ENCODE results near the gene DMXL1.

DMXL1 gene, protein sequence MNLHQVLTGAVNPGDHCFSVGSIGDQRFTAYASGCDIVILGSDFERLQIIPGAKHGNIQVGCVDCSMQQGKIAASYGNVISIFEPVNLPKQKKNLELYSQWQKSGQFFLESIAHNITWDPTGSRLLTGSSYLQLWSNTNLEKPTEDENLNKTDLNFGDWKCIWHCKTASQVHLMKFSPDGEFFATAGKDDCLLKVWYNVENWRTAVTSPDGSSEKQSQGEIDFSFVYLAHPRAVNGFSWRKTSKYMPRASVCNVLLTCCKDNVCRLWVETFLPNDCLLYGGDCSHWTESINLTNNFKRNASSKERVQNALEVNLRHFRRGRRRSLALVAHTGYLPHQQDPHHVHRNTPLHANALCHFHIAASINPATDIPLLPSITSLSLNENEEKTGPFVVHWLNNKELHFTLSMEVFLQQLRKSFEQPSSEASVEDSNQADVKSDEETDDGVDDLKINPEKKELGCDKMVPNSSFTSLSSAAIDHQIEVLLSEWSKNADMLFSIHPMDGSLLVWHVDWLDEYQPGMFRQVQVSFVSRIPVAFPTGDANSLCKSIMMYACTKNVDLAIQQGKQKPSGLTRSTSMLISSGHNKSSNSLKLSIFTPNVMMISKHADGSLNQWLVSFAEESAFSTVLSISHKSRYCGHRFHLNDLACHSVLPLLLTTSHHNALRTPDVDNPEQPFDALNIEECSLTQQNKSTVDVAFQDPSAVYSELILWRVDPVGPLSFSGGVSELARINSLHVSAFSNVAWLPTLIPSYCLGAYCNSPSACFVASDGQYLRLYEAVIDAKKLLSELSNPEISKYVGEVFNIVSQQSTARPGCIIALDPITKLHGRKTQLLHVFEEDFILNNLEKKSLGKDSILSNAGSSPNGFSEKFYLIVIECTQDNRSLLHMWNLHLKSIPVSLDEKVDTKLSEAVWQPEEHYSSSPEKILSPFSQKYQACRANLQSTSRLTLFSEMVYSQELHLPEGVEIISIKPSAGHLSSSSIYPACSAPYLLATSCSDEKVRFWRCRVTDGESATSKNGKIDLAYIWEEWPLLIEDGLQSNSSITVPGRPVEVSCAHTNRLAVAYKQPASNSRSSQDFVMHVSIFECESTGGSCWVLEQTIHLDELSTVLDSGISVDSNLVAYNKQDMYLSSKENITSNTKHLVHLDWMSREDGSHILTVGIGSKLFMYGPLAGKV (N-terminal part only)

DNA sequence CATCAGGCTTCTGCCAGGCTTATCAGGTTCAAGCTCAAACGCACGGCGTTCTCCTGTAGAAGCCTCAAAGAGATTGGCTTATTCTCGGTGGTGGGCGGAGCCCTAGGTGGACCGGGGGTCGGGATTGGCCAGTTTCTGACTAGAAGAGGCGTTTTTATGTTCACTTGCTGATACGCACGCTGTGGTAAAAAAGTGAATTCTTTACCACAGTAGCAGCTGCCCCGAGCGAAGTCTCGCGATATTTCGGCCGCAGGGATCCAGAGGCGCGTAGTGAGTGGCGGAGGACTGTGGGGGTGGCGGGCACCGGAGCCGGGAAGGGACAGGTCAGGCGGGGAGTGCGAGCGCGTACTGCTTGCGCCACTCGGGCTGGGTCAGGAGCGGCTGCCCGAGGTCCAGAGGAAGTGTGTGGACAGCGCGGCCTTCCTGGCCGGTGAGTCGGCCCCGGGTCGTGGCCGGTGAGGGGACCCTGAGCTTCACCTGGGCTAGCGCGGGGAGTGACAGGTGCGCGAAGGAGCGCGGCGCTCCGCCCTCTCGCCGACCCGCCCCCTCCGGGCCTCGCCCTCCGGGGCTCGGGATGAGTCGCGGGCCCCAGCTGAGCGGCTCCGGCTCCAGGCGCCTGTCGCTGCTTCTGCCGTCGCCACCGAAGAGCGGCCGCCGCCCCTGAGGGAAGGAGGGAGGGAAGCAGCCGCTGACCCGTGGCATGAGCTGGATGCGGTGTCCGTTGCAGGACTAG is at the start of gene DMXL1:
Gene DMXL1 (plus strand): TSS at position 260 of the 733 bp plus-strand sequence. CDS start 483 bp downstream, outside the sequence.
- DNase-seq = peak; percentile 94

DNA sequence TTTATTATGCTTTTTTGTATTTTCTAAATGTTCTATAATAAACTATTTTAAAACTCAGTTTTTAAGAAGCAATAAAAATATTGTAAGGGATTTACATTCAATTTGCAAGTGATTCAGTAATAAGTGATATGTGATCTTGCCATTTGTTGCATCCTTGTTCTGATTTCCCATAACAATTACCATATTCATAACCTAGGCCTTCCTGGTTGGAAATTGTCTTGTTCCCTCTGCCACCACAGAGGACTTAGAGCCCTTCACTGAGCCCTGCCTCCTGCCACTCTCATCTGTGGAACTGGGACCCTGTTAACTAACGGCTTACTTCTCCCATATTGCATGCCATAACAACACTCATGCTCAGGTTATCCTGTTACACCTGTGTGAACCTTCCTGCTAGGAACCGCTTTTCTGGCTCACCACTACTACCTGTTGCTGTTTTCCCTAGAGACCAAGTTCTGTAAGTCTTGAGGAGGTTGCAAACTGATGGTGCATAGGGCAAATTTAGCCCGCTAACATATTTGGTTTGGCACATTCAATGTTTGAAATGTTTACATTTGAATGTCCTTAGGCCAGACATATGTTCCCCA is 49.6 kb upstream of the DMXL1 start:
- no peak for DNase-seq

DNA sequence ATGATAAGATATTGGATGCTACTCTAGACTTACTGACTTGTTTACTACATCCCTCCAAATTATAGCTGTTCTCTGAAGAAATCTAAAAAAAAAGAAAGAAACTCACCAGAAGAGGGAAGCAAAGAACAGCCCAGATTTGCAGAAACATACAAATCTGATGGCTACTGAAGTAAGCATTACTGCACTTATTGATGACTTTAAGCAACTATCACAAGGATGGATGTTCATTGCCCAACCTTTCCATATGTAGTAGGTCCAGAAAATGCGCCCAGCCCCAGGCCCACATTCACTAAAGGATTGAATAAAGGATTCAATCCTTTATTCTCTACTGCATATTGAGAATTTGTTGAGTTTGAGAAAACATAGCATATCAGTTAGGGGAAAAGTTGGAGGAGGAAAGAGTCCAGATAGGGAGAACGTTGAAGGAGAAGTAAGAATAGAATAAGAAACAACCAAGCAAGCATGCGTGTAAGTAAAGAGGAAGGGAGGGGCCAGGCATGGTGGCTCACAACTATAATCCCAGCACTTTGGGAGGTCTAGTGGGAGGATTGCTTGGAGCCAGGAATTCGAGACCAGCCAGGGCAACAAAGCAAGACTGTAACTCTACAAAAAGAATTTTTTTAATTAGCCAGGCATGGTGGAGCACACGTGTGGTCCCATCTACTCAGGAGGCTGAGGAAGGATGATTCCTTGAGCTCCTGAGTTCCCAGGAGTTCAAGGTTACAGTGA is 48.7 kb upstream of the DMXL1 start:
- no peak for DNase-seq

DNA sequence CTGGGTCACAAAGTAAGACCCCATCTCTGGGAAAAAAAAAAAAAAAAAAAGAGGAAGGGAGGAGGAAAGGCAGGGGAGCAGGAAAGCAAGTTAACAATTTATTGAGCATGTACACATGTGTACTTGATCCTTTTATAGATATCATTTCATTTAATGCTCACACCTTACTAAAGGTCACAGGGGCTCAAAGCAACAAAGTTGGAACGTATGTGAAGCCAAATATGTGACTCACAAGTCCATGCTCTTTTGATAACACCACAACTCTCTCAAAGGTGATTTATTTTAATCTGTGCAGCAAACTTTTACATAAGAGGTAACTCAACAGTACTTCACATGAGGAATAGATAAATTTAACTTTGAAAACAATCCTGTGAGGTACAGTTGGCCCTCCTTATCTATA is 48.1 kb upstream of the DMXL1 start:
- no peak for DNase-seq

DNA sequence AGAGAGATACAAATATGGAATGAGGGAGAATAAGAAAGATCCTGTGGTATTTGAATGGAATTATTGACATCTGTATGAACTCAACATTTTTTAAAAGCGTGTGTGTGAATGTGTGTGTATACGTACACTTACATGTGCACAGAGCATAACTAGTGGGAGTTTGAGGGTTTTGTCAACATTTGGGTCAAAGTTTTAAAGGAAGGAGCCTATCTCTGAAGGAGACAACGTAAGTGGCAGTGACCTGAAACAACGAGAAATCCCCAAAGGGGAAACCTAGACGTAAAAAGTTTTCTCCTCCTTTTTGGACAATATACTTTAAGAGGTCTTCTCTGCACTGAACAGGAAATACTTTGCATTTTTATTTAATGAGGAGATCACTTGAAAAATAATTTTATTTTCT is 42.3 kb upstream of the DMXL1 start:
- DNase-seq = no peak

DNA sequence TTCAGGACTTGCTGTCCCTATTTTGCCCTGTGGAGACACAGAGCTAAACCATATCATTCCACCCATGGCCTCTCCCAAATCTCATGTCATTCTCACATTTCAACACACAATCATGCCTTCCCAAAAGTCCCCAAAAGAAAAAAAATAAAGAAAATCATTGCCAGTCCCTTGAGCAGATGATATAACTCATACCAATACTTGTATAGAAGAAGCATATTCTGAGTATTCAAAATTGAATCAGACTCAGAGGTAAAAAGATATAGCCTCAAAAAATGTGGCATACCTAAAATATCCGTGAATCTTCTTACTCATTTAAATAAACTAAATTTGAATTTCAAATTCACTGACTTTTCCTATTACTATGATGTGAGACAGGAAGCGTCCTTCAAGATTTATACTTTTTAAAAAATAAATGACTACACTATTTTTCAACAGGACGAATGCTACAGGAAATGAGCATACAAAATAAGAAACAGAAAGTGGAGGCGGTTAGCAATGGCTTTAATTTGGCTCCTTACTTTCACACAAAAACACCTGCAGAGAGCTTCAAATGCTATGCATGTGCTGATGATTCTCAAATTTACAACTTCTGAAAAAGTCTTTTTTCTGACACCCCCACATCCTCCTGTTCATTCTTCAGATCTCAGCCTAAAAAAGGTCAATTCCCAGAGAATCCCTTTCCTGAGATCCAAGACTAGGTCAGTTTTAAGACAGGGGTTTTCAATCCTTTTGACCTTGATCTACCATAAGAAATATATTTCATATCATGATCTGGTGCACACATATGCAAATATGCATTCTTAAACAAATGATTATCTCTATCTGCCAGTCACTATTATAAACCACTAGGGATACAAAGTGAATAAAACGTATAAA is 39.6 kb upstream of the DMXL1 start:
- no peak for DNase-seq

DNA sequence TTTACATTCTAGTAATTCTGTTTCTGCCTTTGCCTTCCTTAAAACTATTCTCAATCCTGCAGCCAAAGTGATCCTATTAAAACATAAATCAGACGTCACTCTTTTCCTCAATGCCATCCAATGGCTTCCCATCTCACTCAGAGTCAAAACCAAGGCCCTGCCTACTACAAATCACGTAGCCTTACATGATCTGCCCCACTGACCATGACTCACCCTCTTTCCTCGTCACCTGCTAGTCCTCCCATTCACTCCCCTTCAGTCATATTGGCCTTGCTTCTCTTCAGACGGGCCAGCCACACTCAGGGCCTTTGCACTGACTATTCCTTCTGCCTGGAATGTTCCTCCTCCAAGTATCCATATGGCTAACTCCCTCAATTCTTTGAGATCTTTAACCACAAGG is 39.0 kb upstream of the DMXL1 start:
- no peak for DNase-seq

DNA sequence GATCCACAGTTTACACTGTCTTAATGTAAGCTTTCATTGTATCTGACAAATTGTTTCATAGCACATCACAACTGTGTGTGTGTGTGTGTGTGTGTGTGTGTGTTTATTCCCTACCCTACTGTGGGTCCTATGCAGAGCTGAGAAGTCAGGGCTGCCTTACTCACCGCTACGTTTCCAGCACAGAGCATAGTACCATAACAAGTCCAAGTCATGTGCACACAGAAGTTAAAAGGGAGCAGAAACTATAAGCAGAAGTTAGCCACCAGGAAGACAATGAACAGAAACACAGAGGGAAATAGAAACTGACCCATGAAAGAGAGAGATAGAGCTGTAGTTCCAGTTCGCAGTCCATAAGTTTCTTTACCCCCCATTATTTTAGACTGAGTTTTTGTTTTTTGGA is 38.2 kb upstream of the DMXL1 start:
- DNase-seq = no peak

DNA sequence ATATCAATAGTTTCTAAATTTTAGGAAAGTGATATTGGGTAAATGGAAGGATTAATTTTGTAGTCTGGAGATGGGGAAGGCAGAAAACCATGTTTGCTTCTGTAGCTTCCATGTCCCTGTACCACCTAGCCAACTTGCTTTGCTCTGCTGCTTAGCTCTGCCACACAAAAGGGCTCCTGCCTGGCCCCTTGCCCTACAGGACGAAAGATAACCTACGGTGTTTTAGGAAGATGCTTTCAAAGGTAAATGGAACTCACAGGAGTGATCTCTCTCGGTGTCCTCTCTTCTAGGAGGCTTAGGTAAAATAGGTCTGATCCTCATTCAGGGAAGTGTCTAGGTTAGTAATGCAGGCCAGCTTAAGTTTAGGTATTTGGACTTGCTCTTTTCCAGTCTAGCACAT is 37.8 kb upstream of the DMXL1 start:
- DNase-seq = no peak

DNA sequence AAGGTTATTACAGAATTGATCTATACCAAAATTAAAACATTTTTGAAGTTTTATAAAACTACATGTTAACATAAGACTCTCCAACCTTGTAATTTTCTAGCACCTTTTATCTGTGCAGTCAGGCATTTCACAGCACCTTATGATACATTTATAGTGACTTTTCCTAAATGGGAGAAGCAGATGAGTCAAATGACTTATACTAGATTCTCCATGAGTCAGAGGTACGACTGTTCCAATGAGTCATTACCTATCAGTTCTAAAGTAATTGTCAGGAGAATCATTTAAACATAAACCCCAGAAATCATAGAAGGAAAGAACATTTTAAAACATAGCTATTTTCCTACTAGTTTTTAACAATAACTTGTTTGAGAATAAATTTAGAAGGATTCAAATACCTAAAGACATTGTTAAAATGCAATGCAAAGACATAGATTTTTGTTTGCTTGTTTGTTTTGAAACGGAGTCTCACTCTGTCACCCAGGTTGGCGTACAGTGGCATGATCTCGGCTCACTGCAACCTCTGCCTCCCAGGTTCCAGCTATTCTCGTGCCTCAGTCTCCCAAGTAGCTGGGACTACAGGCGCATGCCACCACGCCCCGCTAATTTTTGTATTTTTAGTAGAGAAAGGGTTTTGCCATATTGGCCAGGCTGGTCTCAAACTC is 34.7 kb upstream of the DMXL1 start:
- no peak for DNase-seq

DNA sequence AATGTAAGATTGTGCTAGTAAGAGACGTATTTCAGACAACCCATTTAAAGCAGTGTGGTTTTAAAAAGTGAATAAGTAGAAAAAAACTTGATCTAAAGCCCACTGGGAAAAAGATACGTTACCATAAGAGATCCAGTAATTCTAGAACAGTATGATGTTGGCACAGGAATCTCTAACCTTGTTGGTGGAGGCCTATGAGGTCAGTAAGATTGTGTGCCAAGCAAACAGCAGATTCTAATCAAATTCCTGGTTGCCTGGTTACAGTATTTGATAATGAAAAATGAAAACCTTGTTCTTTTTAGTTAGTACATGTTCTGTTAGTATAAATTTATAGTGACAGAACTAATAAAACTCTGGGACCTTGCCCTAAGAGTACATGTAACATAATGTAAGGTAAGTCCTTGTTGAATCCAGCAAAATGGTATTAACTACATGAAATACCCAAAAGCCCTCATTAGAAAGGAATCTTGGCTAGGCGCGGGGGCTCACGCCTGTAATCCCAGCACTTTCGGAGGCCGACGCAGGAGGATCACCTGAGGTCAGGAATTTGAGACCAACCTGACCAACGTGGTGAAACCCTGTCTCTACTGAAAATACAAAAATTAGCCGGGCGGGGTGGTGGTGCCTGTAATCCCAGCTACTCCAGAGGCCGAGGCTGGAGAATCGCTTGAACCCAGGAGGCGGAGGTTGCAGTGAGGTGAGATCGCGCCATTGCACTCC is 33.2 kb upstream of the DMXL1 start:
- DNase-seq = no peak

DNA sequence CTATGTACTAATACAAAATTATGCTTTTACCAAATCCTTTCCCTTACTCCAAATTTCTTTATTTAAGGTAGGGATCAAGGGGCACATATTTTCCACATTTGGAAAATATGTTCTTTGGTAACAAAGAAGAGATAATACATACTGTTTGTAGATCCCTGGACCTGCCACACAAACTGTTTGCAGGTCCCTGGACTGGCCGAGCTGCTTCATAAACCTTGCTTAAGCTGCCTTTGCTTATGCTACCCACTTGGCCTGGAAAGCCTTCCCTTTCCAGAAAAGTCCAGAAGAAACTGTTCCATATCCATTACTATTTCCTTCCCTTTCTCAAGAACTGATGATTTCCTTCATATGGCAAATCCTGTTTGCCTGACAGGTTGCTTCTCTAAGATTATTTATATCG is 22.6 kb upstream of the DMXL1 start:
- no peak for DNase-seq

DNA sequence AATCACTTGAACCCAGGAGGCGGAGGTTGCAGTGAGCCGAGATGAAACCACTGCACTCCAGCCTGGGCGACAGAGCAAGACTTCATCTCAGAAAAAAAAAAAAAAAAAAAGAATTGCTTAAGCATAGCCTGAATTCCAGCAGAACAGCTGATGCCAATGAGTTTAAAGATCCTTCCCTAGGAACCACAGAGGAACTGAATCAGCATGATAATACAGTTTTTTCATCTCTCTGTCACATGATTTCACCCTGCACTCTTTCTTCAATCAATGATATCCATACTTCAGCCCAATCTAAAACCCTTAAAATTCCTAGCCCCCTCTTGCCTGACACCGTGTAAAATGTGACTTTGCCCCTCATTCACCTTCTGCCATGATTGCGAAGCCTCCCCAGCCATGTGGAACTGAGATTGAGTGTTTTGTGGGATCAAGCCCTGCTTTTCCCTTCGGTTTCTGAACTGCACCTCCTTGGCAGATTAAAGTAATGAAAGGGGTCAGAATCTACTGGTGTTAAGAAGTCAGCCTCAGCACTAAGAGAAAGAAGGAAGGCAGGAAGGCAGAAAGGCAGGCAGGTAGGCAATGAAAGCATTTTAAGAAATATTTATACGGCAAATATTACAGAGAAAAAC is 20.9 kb upstream of the DMXL1 start:
- DNase-seq = no peak

DNA sequence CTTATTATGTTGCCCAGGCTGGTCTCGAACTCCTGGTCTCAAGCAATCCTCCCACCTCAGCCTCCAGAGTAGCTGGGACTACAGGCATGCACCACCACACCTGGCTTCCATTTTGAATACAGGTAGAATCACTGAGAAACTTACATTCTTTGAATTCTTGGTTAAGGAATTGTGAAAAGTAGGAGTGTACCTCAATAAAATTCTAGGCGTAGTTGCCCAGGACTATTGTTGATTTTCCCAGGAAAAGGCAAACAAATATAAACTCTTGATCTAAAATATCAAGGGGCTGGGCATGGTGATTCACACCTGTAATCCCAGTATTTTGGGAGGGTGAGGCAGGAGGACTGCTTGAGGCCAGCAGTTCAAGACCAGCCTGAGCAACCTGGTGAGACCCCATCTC is 16.8 kb upstream of the DMXL1 start:
- DNase-seq = no peak

DNA sequence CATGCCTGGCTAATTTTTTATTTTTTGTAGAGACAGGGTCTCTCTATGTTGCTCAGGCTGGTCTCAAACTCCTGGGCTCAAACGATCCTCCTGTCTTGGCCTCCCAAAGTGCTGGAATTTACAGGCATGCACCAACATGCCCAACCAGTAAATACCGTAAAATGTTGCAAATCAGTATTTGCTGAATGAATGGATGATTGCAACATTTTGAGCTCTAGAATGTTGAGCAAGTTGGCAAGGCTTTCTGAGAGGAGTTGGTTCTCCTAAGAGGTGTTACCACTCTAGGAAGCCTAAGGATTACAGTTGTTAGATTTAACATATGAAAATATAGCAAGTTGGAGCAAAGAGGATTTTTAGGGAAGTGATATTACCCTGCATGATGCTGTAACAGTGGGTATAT is 15.6 kb upstream of the DMXL1 start:
- no peak for DNase-seq

DNA sequence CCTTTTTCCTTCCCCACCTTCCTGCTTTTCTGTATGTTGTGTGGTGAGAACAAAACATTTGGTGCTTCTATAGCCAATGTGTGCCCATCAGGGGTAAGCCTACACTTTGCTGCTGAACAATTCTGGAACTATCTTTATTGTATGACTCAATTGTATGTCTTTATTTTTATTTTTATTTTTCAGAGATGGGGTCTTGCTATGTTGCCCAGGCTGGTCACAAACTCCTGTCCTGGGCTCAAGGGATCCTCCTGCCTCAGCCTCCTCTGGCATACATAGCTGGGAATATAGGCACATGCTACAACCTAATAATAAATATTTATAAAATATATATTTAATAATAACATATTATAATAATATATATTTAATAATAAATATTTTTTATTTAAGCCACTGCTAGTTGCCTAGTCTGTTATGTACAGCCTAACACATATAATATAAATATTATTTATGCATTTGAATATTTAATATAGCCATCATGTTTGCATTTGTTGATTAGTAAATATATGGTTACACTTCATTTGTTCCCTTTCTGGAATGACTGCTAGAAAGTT is 11.8 kb upstream of the DMXL1 start:
- no peak for DNase-seq

DNA sequence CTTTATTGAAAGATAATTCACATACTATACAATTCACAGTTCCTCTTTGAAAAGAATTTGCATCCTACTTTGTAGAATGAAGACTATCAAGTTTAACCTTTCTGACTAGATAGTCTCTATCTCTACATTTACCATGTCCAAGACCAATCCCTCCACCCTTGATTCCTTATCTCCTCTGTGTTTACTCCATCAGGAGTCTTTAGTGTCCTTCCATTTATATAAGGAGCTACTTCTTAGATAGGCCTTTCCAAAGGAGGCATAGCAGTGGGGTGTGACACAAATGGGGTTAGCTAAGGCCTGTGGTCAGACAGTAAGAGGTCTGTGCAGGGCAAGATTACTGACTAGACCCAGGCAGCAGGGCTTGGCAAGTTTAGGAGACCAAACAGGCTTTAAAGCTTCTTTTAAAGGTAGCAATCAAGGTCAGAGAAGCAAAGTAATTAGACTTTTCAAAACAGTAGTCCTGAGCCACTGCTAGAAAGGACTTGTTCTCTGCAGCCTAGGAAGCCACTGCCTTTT is 11.1 kb upstream of the DMXL1 start:
- no peak for DNase-seq
